Ramos (cell line): ENCODE data around the gene SLC25A2.
"Not testable (repeated sequence)": the region's sequence is repeated elsewhere in the genome, so short reads cannot be mapped to it uniquely, and the experiment has no call there.

Experiments
- in situ Hi-C: fragments of 300-500 bp; cut with MboI; formaldehyde crosslinking; loops from one replicate; pipeline ENCODE4 v1.14.3; 2022; ENCODE audit warnings: low sequenced_read_pairs; ENCODE audit not compliant: unreplicated experiment

The SLC25A2 gene

GRCh38 chr5:141319202-141319601 lies 15.4 kb upstream of the SLC25A2 start:
- in situ Hi-C loops: no loop called here

GRCh38 chr5:141316963-141317362 lies 13.1 kb upstream of the SLC25A2 start:
- in situ Hi-C loops: not testable (repeated sequence)

- in situ Hi-C loops: no loop called here
These were observed 9.9 kb upstream of the SLC25A2 start for GRCh38 chr5:141313711-141314110.

GRCh38 chr5:141306630-141307029 lies 2.8 kb upstream of the SLC25A2 start:
- in situ Hi-C loops: no loop called here

GRCh38 chr5:141298376-141298775 lies 5.5 kb downstream of the SLC25A2 start:
- in situ Hi-C loops: no loop called here

GRCh38 chr5:141272906-141273305 lies 30.9 kb downstream of the SLC25A2 start:
- in situ Hi-C loops: no loop called here

GRCh38 chr5:141269195-141269594 lies 34.7 kb downstream of the SLC25A2 start:
- in situ Hi-C loops: no loop called here

- in situ Hi-C loops: no loop called here
These were observed 42.7 kb downstream of the SLC25A2 start for GRCh38 chr5:141261238-141261546.

- in situ Hi-C loops: no loop called here
These were observed 43.2 kb downstream of the SLC25A2 start for GRCh38 chr5:141260458-141261237.

- in situ Hi-C loops: no loop called here
These were observed 44.9 kb downstream of the SLC25A2 start for GRCh38 chr5:141258948-141259347.

- in situ Hi-C loops: no loop called here
These were observed 45.4 kb downstream of the SLC25A2 start for GRCh38 chr5:141258464-141258863.
